RKO (cell line): ENCODE measurements around the gene IFITM5.
A peak's percentile ranks its signal among the peaks of the same experiment; 100 is the strongest.
"Not testable (repeated sequence)": the region's sequence is repeated elsewhere in the genome, so short reads cannot be mapped to it uniquely, and the experiment has no call there.

ENCODE experiments used
- DNase-seq: peaks from one replicate; pipeline ENCODE4 v3.0.0-alpha.2; 2016; ENCODE audit warnings: low spot score

IFITM5 gene

GRCh38 chr11:328012-328411, 28.7 kb upstream of the IFITM5 start:
- no peak for DNase-seq

- no peak for DNase-seq
These were observed 28.2 kb upstream of the IFITM5 start for GRCh38 chr11:327581-327923.

- DNase-seq: peak; percentile 29
These were observed 27.7 kb upstream of the IFITM5 start for GRCh38 chr11:326842-327580.

GRCh38 chr11:326592-326841, 27.2 kb upstream of the IFITM5 start:
- DNase-seq: no peak

GRCh38 chr11:325796-326591, 26.7 kb upstream of the IFITM5 start:
- DNase-seq: no peak

- DNase-seq: not testable (repeated sequence)
These were observed 25.5 kb upstream of the IFITM5 start for GRCh38 chr11:324593-325517.

- DNase-seq: no peak
These were observed 24.8 kb upstream of the IFITM5 start for GRCh38 chr11:324156-324555.

- not testable (repeated sequence) for DNase-seq
These were observed 20.6 kb upstream of the IFITM5 start for GRCh38 chr11:319888-320273.

- peak; percentile 34 for DNase-seq
These were observed 20.0 kb upstream of the IFITM5 start for GRCh38 chr11:319121-319887.

GRCh38 chr11:318405-319120, 19.2 kb upstream of the IFITM5 start:
- not testable (repeated sequence) for DNase-seq

- DNase-seq: not testable (repeated sequence)
These were observed 18.5 kb upstream of the IFITM5 start for GRCh38 chr11:317668-318404.

- DNase-seq: no peak
These were observed 17.6 kb upstream of the IFITM5 start for GRCh38 chr11:316891-317301.

GRCh38 chr11:316031-316701, 16.8 kb upstream of the IFITM5 start:
- DNase-seq: no peak

GRCh38 chr11:315516-315994, 16.2 kb upstream of the IFITM5 start:
- no peak for DNase-seq

GRCh38 chr11:315051-315481, 15.7 kb upstream of the IFITM5 start:
- no peak for DNase-seq

- not testable (repeated sequence) for DNase-seq
These were observed 15.2 kb upstream of the IFITM5 start for GRCh38 chr11:314554-314875.

GRCh38 chr11:313787-314553, 14.6 kb upstream of the IFITM5 start, which contains the start of gene IFITM1:
TSS of gene IFITM1 (plus strand) at chr11:314040. CDS start at chr11:314171, 131 bp downstream.
- no peak for DNase-seq

- DNase-seq: no peak
These were observed 14.0 kb upstream of the IFITM5 start for GRCh38 chr11:313304-313786.
